ENCODE measurements around the gene ZNF584.

Gene ZNF584

DNA sequence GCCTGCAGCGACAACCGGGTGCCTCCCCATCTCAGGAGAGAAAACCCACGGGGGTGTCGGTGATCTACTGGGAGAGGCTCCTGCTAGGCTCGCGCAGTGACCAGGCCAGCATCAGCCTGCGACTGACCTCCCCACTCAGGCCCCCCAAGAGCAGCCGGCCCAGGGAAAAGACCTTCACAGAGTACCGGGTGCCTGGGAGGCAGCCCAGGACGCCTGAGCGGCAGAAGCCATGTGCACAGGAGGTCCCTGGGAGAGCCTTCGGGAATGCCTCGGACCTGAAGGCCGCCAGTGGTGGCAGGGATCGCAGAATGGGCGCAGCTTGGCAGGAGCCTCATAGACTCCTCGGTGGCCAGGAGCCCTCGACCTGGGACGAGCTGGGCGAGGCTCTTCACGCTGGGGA lies 46.9 kb downstream of the ZNF584 start:
- H3K4me3 Mint-ChIP-seq = no peak overlapping the region
- peaks cover 27% of the 10 kb centered on the region for H3K4me1 Mint-ChIP-seq (ENCODE audit: low read depth)
- H3K36me3 Mint-ChIP-seq (ENCODE audit: low read depth) = peaks cover 55% of the 10 kb centered on the region
- H3K27ac Mint-ChIP-seq = no peak overlapping the region
- H3K9me3 Mint-ChIP-seq = peaks cover 7% of the 10 kb centered on the region
- H3K27me3 Mint-ChIP-seq = peaks cover 8% of the 10 kb centered on the region
- no peak for DNase-seq

- Mint-ChIP-seq H3K9me3 (peaks cover 2% of the 10 kb centered on the region), H3K36me3 (ENCODE audit: low read depth) (peaks cover 56% of the 10 kb centered on the region), H3K27me3 (peaks cover 2% of the 10 kb centered on the region), H3K4me1 (ENCODE audit: low read depth) (peaks cover 20% of the 10 kb centered on the region), H3K27ac (no peak overlapping the region), H3K4me3 (no peak overlapping the region)
- no peak for DNase-seq
Measured at GRCh38 chr19:58456111-58456510, 47.7 kb downstream of the ZNF584 start.

- Mint-ChIP-seq H3K27me3 (no peaks in the 10 kb centered on the region), H3K36me3 (ENCODE audit: low read depth) (peaks cover 38% of the 10 kb centered on the region), H3K9me3 (no peaks in the 10 kb centered on the region), H3K27ac (no peak overlapping the region), H3K4me3 (no peak overlapping the region), H3K4me1 (ENCODE audit: low read depth) (peaks cover 6% of the 10 kb centered on the region)
- no peak for DNase-seq
Measured at GRCh38 chr19:58460039-58460438, 51.6 kb downstream of the ZNF584 start.

DNA sequence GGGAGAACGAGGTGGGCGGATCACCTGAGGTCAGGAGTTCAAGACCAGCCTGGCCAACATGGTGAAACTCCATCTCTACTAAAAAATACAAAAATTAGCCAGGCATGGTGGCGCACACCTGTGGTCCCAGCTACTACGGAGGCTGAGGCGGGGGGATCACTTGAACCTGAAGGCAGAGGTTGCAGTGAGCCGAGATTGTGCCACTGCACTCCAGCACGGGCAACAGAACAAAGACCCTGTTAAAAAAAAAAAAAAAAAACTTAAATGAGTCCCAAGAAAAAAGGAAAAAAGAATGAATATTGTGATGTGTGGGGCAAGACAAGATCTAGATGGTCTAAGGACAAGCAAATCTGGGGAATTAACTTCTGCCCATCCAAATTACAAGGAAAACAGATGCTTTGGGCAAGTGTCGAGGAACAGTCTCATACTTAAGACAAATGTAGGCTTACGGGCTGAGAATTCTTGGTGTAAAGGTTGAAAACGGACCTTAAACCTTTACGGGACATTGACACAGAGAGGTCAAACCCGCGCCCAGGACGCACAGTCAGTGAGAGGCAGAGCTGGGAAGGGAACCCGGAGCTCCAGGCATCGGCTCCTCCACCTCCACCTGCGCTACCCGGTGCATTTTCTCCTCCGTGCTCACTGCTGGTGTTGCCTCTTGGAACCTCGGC lies 57.8 kb downstream of the ZNF584 start:
- no peaks in the 10 kb centered on the region for H3K9me3 Mint-ChIP-seq
- H3K4me3 Mint-ChIP-seq = peak overlapping the region; percentile 90
- H3K4me1 Mint-ChIP-seq (ENCODE audit: low read depth) = peaks cover 27% of the 10 kb centered on the region
- peaks cover 3% of the 10 kb centered on the region for H3K27me3 Mint-ChIP-seq
- peaks cover 35% of the 10 kb centered on the region for H3K36me3 Mint-ChIP-seq (ENCODE audit: low read depth)
- no peak for DNase-seq
- peak overlapping the region; percentile 79 for H3K27ac Mint-ChIP-seq

GRCh38 chr19:58466760-58467589 lies 58.5 kb downstream of the ZNF584 start, which contains the start of gene ZNF324:
TSS of gene ZNF324 (plus strand) at chr19:58467080. CDS start at chr19:58469186, 2,106 bp downstream.
- peak; percentile 98 for DNase-seq
- Mint-ChIP-seq H3K4me3 (peak within 1 kb of the TSS; percentile 90), H3K36me3 (ENCODE audit: low read depth) (peaks cover 40% of the 10 kb centered on the region), H3K27me3 (peaks cover 3% of the 10 kb centered on the region), H3K9me3 (no peaks in the 10 kb centered on the region), H3K27ac (peak within 1 kb of the TSS; percentile 79), H3K4me1 (ENCODE audit: low read depth) (peaks cover 27% of the 10 kb centered on the region)

All from activated T-cell treated with anti-CD3 and anti-CD28 coated beads, Interleukin-2, amount 50 U/mL, for 24 hours (primary cell).